GM23338 (cell line): ENCODE data around the gene SMNDC1. TPM values are rescaled to one million over a fixed set of nuclear protein-coding genes. Genes with fewer than 3 reads are reported as not detected.

ENCODE experiments used
- ATAC-seq: fragments of 200-7000 bp; cut with Tn5 transposase; 3 replicates; pipeline ENCODE4 v1.9.1; 2020
- DNase-seq: peaks from one replicate; pipeline ENCODE4 v3.0.0-alpha.2; 2015; ENCODE audit warnings: low spot score
- H2AFZ ChIP-seq: fragments of 200-600 bp; sonication (generic); 2 replicates; pipeline ENCODE4 v1.8.0; 2016; ENCODE audit warnings: antibody characterized with exemption, mild to moderate bottlenecking, moderate library complexity
- H3F3A ChIP-seq: fragments of 200-600 bp; sonication (generic); replicated peaks from 2 replicates; pipeline ENCODE4 v1.8.0; 2017; ENCODE audit warnings: antibody characterized with exemption, mixed run types, low read depth
- H3K27ac ChIP-seq: fragments of 200-600 bp; sonication (generic); 2 replicates; pipeline ENCODE4 v1.6.1; 2016; ENCODE audit warnings: low read depth
- H3K27me3 ChIP-seq: fragments of 200-600 bp; sonication (generic); 2 replicates; pipeline ENCODE4 v1.8.0; 2016; ENCODE audit warnings: mild to moderate bottlenecking, mixed run types, moderate library complexity; ENCODE audit not compliant: insufficient read depth
- H3K36me3 ChIP-seq: fragments of 200-600 bp; sonication (generic); 2 replicates; pipeline ENCODE4 v1.8.0; 2016; ENCODE audit warnings: mild to moderate bottlenecking; ENCODE audit not compliant: insufficient read depth
- H3K4me1 ChIP-seq: fragments of 200-600 bp; sonication (generic); 2 replicates; pipeline ENCODE4 v1.8.0; 2016; ENCODE audit warnings: mild to moderate bottlenecking, moderate library complexity; ENCODE audit not compliant: insufficient read depth
- H3K4me2 ChIP-seq: fragments of 200-600 bp; sonication (generic); 2 replicates; pipeline ENCODE4 v1.7.1; 2017; ENCODE audit warnings: mixed run types
- H3K4me3 ChIP-seq: fragments of 200-600 bp; sonication (generic); 2 replicates; pipeline ENCODE4 v1.6.1; 2016; ENCODE audit warnings: mixed run types
- H3K79me2 ChIP-seq: fragments of 200-600 bp; sonication (generic); replicated peaks from 2 replicates; pipeline ENCODE4 v1.8.0; 2017; ENCODE audit warnings: mild to moderate bottlenecking; ENCODE audit not compliant: insufficient read depth
- H3K9me2 ChIP-seq: fragments of 200-600 bp; sonication (generic); 2 replicates; pipeline ENCODE4 v1.8.0; 2017; ENCODE audit not compliant: insufficient read depth
- H4K20me1 ChIP-seq: fragments of 200-600 bp; sonication (generic); replicated peaks from 2 replicates; pipeline ENCODE4 v1.8.0; 2017; ENCODE audit warnings: mild to moderate bottlenecking; ENCODE audit not compliant: insufficient read depth
- H3K27ac Mint-ChIP-seq: 2 replicates; pipeline ENCODE4 v1.8.0; 2020; ENCODE audit warnings: inconsistent platforms, mild to moderate bottlenecking, moderate library complexity, mixed read lengths
- H3K27me3 Mint-ChIP-seq: 3 replicates; pipeline ENCODE4 v1.8.0; 2022; ENCODE audit warnings: low read depth, mild to moderate bottlenecking, moderate library complexity, mixed read lengths, inconsistent platforms; ENCODE audit not compliant: insufficient read depth, poor library complexity
- H3K36me3 Mint-ChIP-seq: 3 replicates; pipeline ENCODE4 v1.8.0; 2021; ENCODE audit warnings: low read depth, mild to moderate bottlenecking, inconsistent platforms, moderate library complexity, mixed read lengths
- H3K4me1 Mint-ChIP-seq: 3 replicates; pipeline ENCODE4 v1.8.0; 2020; ENCODE audit warnings: mild to moderate bottlenecking, inconsistent platforms, mixed read lengths
- H3K4me3 Mint-ChIP-seq: 3 replicates; pipeline ENCODE4 v1.8.0; 2021; ENCODE audit warnings: moderate library complexity, mild to moderate bottlenecking, inconsistent platforms, mixed read lengths
- H3K9me3 Mint-ChIP-seq: 3 replicates; pipeline ENCODE4 v1.8.0; 2020; ENCODE audit warnings: moderate library complexity, mild to moderate bottlenecking, inconsistent platforms, mixed read lengths
- CREB1 ChIP-seq: fragments of 250-450 bp; sonication (Bioruptor Pico); IDR thresholded peaks from 2 replicates; pipeline ENCODE4 v1.5.0; 2020; ENCODE audit warnings: low read depth, mild to moderate bottlenecking, moderate library complexity
- EZH2 ChIP-seq: fragments of 200-600 bp; sonication (generic); IDR thresholded peaks from one replicate; pipeline ENCODE4 v1.8.0; 2017; ENCODE audit warnings: antibody characterized with exemption, mild to moderate bottlenecking, low read depth; ENCODE audit not compliant: unreplicated experiment
- NANOG ChIP-seq: IDR thresholded peaks from 2 replicates; pipeline ENCODE4 v1.6.1; 2016; ENCODE audit warnings: antibody characterized with exemption, borderline replicate concordance
- polyA plus RNA-seq: library from polyadenylated mRNA; unstranded; fragments of >200 nt; fragmentation: Nextera tagmentation; extraction: Ambion mirVana; gene quantifications from 2 replicates; pipeline ENCODE4 v1.2.1, GENCODE V29; 2016
- total RNA-seq: library from RNA; depleted of rRNA; stranded (reverse); fragments of >200 nt; shearing (Covaris generic); gene quantifications from 2 replicates; pipeline ENCODE4 v1.2.3, GENCODE V29; 2014
- TF ChIP-seq, protein P1 (sequence below): fragments of 250-450 bp; sonication (Bioruptor Pico); IDR thresholded peaks from 2 replicates; pipeline ENCODE4 v1.5.0; 2020; ENCODE audit warnings: mild to moderate bottlenecking, moderate library complexity
- TF ChIP-seq, protein P2 (sequence below): IDR thresholded peaks from one replicate; pipeline ENCODE4 v1.6.1; 2018; ENCODE audit warnings: antibody characterized with exemption; ENCODE audit not compliant: unreplicated experiment

Gene SMNDC1
- total and polyA plus RNA-seq, 2 experiments from 2014 or later, result 28.4 to 45.1 TPM

- TF ChIP-seq CREB1 (CRISPR knock-in tag) (no peak), EZH2 (no peak), NANOG (no peak)
- TF ChIP-seq, protein P1, sequence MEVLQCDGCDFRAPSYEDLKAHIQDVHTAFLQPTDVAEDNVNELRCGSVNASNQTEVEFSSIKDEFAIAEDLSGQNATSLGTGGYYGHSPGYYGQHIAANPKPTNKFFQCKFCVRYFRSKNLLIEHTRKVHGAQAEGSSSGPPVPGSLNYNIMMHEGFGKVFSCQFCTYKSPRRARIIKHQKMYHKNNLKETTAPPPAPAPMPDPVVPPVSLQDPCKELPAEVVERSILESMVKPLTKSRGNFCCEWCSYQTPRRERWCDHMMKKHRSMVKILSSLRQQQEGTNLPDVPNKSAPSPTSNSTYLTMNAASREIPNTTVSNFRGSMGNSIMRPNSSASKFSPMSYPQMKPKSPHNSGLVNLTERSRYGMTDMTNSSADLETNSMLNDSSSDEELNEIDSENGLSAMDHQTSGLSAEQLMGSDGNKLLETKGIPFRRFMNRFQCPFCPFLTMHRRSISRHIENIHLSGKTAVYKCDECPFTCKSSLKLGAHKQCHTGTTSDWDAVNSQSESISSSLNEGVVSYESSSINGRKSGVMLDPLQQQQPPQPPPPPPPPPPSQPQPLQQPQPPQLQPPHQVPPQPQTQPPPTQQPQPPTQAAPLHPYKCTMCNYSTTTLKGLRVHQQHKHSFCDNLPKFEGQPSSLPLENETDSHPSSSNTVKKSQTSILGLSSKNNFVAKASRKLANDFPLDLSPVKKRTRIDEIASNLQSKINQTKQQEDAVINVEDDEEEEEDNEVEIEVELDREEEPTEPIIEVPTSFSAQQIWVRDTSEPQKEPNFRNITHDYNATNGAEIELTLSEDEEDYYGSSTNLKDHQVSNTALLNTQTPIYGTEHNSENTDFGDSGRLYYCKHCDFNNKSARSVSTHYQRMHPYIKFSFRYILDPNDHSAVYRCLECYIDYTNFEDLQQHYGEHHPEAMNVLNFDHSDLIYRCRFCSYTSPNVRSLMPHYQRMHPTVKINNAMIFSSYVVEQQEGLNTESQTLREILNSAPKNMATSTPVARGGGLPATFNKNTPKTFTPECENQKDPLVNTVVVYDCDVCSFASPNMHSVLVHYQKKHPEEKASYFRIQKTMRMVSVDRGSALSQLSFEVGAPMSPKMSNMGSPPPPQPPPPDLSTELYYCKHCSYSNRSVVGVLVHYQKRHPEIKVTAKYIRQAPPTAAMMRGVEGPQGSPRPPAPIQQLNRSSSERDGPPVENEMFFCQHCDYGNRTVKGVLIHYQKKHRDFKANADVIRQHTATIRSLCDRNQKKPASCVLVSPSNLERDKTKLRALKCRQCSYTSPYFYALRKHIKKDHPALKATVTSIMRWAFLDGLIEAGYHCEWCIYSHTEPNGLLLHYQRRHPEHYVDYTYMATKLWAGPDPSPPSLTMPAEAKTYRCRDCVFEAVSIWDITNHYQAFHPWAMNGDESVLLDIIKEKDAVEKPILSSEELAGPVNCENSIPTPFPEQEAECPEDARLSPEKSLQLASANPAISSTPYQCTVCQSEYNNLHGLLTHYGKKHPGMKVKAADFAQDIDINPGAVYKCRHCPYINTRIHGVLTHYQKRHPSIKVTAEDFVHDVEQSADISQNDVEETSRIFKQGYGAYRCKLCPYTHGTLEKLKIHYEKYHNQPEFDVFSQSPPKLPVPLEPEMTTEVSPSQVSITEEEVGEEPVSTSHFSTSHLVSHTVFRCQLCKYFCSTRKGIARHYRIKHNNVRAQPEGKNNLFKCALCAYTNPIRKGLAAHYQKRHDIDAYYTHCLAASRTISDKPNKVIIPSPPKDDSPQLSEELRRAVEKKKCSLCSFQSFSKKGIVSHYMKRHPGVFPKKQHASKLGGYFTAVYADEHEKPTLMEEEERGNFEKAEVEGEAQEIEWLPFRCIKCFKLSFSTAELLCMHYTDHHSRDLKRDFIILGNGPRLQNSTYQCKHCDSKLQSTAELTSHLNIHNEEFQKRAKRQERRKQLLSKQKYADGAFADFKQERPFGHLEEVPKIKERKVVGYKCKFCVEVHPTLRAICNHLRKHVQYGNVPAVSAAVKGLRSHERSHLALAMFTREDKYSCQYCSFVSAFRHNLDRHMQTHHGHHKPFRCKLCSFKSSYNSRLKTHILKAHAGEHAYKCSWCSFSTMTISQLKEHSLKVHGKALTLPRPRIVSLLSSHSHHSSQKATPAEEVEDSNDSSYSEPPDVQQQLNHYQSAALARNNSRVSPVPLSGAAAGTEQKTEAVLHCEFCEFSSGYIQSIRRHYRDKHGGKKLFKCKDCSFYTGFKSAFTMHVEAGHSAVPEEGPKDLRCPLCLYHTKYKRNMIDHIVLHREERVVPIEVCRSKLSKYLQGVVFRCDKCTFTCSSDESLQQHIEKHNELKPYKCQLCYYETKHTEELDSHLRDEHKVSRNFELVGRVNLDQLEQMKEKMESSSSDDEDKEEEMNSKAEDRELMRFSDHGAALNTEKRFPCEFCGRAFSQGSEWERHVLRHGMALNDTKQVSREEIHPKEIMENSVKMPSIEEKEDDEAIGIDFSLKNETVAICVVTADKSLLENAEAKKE (CRISPR knock-in tag), result no peak
Measured at GRCh38 chr10:110324805-110325280, 20.1 kb upstream of the SMNDC1 start (continued).

DNA sequence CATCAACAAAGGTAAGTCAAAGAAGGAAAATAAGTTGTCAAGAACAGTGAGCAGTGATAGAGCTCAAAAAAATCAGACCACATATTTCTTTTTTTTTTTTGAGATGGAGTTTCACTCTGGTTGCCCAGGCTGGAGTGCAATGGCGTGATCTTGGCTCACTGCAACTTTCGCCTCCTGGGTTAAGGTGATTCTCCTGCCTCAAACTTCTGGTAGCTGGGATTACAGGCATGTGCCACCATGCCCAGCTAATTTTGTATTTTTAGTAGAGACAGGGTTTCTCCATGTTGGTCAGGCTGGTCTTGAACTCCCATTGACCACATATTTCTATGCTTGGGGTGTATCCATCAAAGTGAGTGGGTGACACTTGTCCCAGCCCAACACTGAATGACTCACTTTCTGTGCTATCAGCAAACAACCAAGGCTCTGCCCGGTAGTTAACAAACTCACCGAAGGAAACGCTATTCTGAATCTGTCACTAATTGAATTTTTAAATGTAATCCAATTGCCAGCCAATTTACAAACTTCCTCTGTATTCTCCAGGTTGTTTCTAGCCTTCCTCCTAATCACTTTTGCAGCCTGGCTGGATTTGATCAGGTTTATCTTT is 19.6 kb upstream of the SMNDC1 start:
- H3K36me3 Mint-ChIP-seq, result peaks cover 6% of the 10 kb centered on the region
- TF ChIP-seq, protein P2, sequence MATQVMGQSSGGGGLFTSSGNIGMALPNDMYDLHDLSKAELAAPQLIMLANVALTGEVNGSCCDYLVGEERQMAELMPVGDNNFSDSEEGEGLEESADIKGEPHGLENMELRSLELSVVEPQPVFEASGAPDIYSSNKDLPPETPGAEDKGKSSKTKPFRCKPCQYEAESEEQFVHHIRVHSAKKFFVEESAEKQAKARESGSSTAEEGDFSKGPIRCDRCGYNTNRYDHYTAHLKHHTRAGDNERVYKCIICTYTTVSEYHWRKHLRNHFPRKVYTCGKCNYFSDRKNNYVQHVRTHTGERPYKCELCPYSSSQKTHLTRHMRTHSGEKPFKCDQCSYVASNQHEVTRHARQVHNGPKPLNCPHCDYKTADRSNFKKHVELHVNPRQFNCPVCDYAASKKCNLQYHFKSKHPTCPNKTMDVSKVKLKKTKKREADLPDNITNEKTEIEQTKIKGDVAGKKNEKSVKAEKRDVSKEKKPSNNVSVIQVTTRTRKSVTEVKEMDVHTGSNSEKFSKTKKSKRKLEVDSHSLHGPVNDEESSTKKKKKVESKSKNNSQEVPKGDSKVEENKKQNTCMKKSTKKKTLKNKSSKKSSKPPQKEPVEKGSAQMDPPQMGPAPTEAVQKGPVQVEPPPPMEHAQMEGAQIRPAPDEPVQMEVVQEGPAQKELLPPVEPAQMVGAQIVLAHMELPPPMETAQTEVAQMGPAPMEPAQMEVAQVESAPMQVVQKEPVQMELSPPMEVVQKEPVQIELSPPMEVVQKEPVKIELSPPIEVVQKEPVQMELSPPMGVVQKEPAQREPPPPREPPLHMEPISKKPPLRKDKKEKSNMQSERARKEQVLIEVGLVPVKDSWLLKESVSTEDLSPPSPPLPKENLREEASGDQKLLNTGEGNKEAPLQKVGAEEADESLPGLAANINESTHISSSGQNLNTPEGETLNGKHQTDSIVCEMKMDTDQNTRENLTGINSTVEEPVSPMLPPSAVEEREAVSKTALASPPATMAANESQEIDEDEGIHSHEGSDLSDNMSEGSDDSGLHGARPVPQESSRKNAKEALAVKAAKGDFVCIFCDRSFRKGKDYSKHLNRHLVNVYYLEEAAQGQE, result no peak
- peaks cover 3% of the 10 kb centered on the region for H3K27me3 Mint-ChIP-seq
- no peak overlapping the region for H3K4me3 Mint-ChIP-seq
- peaks cover 15% of the 10 kb centered on the region for H3K9me3 Mint-ChIP-seq
- Histone ChIP-seq H3K27ac (no peak overlapping the region), H3K4me3 (no peak overlapping the region), H4K20me1 (no peaks in the 10 kb centered on the region), H3K9me2 (0 out of 2 replicates have a peak, but pooled peaks cover 2% of the 10 kb centered on the region), H2AFZ (no peak overlapping the region), H3K79me2 (no peaks in the 10 kb centered on the region), H3K4me2 (no peak overlapping the region), H3F3A (no peaks in the 10 kb centered on the region), H3K36me3 (peaks cover under 1% of the 10 kb centered on the region; the same call in 1 of the 2 replicates), H3K27me3 (no peaks in the 10 kb centered on the region), H3K4me1 (peaks cover 3% of the 10 kb centered on the region; the same call in 1 of the 2 replicates)
- no peak for DNase-seq
- peaks cover 6% of the 10 kb centered on the region; the same call in 2 of the 3 replicates for H3K4me1 Mint-ChIP-seq
- H3K27ac Mint-ChIP-seq, result no peak overlapping the region
- no peak for ATAC-seq
